HTERT RPE-1 (cell line): Measurements from ENCODE around the gene MUC21.

Source experiments
- in situ Hi-C: fragments of 300-500 bp; cut with MboI; formaldehyde crosslinking; loops from 4 replicates; pipeline ENCODE4 v1.14.3; 2020; ENCODE audit warnings: low sequenced_read_pairs

The MUC21 gene

GRCh38 chr6:30983439-30983838 lies at the start of gene MUC21:
Gene MUC21 (plus strand): TSS chr6:30983718. CDS start chr6:30983959, 241 bp downstream.
- in situ Hi-C loops: no loop called here

- in situ Hi-C loops: loop anchor here (25.0 kb wide), 1 partner anchor 127 kb away; no protein-coding TSS in a partner anchor
These were observed 48.5 kb upstream of the MUC21 start for GRCh38 chr6:30935018-30935417.

DNA sequence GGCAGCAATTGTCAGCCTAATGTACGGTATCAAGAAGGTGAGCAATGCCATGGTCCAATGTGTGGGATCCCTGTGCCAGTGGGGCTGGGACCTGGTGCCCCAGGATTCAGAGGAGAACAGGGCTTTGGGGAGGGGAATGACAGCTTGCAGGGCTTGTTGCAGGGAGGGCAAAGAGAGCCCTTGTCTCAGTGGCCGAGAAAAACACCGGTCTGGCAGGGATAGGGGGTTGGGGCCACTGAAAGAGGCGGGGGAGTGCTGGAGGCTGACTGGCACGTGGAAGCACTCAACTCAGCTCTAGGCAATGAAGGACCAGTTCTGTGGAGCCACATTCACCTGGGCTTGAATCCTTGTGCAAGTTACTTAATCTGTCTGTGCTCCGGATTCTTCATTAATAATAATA lies 46.3 kb upstream of the MUC21 start:
- in situ Hi-C loops: loop anchor here (25.0 kb wide), 1 partner anchor 125 kb away; no protein-coding TSS in a partner anchor

DNA sequence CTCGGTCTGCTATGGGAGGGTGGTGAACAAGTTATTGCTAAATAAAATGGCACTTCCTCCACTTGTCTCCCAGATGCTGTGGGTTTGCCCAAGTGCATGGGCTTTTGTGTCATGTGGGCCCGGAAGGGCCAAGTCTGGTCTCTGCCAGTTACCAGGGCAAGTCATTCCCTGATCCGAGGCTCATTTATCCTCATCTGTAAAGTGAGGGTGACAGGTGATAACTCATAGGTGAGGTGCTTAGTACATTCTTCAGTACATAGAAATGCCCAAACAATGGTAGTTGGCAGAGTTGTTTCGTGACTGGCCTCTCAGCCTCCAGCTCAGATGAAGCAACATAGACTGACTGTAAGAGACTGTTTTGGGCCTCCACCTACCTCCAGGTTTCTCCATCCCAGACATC lies 44.8 kb upstream of the MUC21 start:
- in situ Hi-C loops: loop anchor here (25.0 kb wide), 1 partner anchor 124 kb away; no protein-coding TSS in a partner anchor

GRCh38 chr6:30939473-30939872 lies 44.0 kb upstream of the MUC21 start:
- in situ Hi-C loops: loop anchor here (25.0 kb wide), 1 partner anchor 123 kb away; no protein-coding TSS in a partner anchor

GRCh38 chr6:30940361-30940986 lies 43.0 kb upstream of the MUC21 start, which contains the start of gene MUCL3:
Gene MUCL3 (plus strand): TSS chr6:30940973. CDS start chr6:30941000, 27 bp downstream.
- in situ Hi-C loops: loop anchor here (25.0 kb wide), 1 partner anchor 122 kb away; no protein-coding TSS in a partner anchor

DNA sequence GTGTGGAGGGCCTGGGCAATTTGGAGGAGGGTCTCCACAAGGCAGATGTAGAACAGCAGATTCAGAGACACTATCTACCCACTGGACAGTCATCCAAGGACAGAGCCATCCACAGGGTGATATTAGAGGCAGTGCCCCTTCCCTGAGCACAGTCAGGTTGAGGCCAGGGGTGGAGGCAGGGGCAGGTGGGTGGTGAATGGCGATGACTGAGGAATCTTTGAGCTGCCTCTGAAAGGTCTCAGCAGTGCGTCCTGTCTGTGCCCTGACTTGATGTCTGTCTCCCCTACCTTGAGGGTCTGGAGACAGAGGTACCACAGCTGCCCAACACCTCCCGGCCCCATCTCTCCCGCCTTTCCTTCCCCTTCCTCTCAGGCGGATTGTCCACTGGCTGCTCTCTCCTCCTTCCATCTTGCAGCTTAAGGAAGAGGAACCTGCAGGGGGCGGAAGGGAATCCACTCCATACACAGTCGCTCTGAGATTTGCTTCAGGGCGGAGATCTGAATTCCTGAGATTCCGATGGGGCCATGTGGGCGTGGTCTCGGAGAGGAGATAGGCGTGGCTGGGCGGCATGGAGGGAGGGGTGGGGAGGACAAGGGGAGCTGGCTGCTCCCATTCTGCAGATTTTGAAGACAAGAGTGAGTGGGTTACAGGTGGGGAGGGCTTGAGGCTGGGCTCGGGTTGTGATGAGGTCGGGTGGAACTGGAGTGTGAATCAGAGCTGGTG lies 41.0 kb upstream of the MUC21 start:
- in situ Hi-C loops: loop anchor here (25.0 kb wide), 1 partner anchor 120 kb away; no protein-coding TSS in a partner anchor

DNA sequence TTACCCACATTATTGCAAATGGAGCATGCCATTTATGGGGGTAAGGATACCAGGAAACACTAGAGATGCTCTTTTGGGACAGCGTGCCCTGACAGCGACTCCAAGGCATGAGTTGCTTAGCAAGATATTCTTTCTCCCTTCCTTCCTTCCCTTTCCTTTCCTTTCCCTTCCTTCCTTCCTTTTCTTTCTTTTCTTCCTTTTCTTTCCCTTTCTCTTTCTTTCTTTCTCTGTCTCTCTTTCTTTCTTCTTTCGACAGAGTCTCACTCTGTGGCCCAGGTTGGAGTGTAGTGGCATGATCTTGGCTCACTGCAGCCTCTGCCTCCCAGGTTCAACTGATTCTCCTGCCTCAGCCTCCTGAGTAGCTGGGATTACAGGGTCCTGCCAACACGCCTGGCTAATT lies 39.5 kb upstream of the MUC21 start:
- in situ Hi-C loops: loop anchor here (25.0 kb wide), 1 partner anchor 118 kb away; no protein-coding TSS in a partner anchor

DNA sequence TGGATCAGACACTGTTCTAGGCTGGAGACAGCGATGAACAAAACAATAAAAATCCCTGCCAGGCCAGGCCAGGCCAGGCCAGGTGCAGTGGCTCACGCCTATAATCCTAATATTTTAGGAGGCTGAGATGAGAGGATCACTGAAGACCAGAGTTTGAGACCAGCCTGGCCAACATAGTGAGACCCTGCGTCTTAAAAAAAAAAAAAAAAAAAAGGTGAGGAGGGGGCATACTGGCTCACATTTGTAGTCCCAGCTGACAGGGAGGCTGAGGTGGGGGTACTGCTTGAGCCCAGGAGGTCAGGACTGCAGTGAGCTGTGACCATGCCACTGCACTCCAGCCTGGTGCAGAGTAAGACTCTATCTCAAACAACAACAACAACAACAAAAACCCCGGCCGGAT lies 38.2 kb upstream of the MUC21 start:
- in situ Hi-C loops: loop anchor here (25.0 kb wide), 1 partner anchor 117 kb away; no protein-coding TSS in a partner anchor

DNA sequence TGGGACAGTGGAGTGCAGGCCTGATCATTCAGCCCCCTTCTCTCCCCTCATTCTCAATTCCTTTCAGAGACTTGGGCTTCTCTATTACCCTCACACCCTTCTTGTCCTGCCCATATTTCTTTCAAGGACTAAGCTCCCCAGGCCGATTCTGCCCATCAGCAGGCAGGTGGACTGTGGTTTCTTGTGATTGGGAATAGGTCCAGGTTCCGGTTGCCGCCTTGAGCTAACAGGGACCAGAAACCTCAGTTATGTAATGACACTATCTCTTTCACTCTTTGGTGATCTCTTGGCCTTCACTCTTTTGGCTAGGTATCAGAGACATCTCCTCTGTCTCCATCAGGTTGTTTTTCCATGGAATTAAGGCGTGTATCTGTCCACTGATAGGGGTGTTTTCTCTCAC lies 36.3 kb upstream of the MUC21 start:
- in situ Hi-C loops: loop anchor here (25.0 kb wide), 1 partner anchor 115 kb away; no protein-coding TSS in a partner anchor

- in situ Hi-C loops: loop anchor here (25.0 kb wide), 1 partner anchor 113 kb away; no protein-coding TSS in a partner anchor
These were observed 34.7 kb upstream of the MUC21 start for GRCh38 chr6:30948811-30949210.

- in situ Hi-C loops: no loop called here
These were observed 31.5 kb upstream of the MUC21 start for GRCh38 chr6:30951907-30952469.

- in situ Hi-C loops: no loop called here
These were observed 28.7 kb upstream of the MUC21 start for GRCh38 chr6:30954631-30955366.

- in situ Hi-C loops: no loop called here
These were observed 28.0 kb upstream of the MUC21 start for GRCh38 chr6:30955367-30956042.

- in situ Hi-C loops: no loop called here
These were observed 25.8 kb upstream of the MUC21 start for GRCh38 chr6:30957716-30958115.

GRCh38 chr6:30960907-30961673 lies 22.4 kb upstream of the MUC21 start:
- in situ Hi-C loops: no loop called here

GRCh38 chr6:30962716-30963115 lies 20.8 kb upstream of the MUC21 start:
- in situ Hi-C loops: no loop called here

DNA sequence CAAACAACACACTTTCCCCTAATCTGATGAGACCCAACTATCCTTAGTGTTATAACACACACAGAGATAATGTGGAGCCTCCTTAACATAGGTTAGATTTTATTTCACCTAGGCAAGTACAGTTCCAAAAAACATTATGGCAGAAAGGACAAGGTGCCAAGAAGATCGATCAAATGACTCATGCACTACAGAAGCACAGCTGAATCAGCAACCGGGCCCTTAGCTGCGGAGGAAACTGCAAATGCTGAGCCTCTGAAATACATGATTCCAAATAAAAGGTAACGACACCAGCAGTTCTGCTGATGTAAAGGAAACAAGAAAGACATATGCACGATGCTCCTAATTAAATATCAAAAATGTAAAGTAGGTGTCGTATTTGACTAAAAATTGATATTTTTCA lies 19.9 kb upstream of the MUC21 start:
- in situ Hi-C loops: no loop called here

DNA sequence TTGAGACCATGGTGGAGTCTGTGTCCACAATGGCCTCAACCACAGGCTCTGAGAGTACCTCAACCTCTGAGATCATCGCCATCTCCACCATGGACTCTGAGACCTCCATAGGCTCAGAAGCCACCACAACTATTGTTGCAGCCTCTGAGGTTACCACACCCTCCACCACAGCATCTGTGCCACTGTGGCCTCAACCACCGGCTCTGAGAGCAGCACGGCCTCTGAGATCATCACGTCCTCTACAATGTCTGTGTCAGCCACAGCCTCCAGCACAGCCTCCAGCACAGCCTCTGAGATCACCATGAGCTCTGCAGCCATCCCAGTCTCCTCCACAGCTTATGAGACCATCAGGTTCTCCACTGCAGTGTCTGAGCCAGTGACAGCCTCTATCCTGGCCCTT lies 19.4 kb upstream of the MUC21 start:
- in situ Hi-C loops: no loop called here
